Measurements from ENCODE around the gene ALX3.

DNA sequence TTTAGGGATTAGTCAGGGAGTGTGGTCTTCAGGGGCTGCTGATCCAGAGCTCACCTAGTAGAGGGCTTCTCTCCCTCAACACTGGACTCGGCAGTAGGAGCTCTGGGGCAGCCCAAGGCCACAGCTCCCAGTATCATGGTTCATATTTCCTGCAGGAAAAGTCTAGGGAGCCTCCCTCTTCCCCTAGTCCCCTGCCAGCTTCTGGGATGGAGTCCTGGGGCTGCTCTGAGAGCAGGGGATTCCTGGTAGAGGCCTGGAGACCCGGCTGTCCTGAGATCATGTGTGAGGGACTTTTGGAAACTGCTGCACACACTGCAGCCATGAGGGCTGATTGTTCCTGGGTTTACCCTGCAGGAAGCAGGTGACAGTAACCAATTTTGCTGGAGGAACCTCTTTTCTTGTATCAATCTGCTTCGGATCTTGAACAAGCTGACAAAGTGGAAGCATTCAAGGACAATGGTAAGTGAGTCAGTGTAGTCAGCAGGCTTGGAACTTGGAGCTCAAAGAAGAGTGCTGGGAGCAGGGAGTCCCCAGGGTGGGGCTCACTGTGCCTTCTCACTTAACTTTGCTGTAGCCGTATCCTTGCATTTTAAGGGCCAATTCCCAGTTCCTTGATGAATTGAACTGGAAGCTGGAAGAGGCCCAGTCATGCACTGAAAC is 19.7 kb downstream of the ALX3 start:
- TF ChIP-seq, protein P1, sequence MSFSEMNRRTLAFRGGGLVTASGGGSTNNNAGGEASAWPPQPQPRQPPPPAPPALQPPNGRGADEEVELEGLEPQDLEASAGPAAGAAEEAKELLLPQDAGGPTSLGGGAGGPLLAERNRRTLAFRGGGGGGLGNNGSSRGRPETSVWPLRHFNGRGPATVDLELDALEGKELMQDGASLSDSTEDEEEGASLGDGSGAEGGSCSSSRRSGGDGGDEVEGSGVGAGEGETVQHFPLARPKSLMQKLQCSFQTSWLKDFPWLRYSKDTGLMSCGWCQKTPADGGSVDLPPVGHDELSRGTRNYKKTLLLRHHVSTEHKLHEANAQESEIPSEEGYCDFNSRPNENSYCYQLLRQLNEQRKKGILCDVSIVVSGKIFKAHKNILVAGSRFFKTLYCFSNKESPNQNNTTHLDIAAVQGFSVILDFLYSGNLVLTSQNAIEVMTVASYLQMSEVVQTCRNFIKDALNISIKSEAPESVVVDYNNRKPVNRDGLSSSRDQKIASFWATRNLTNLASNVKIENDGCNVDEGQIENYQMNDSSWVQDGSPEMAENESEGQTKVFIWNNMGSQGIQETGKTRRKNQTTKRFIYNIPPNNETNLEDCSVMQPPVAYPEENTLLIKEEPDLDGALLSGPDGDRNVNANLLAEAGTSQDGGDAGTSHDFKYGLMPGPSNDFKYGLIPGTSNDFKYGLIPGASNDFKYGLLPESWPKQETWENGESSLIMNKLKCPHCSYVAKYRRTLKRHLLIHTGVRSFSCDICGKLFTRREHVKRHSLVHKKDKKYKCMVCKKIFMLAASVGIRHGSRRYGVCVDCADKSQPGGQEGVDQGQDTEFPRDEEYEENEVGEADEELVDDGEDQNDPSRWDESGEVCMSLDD (tag by site-specific recombination; IDR thresholded peaks at IDR 0.05), result no peak
- TF ChIP-seq, protein P2, sequence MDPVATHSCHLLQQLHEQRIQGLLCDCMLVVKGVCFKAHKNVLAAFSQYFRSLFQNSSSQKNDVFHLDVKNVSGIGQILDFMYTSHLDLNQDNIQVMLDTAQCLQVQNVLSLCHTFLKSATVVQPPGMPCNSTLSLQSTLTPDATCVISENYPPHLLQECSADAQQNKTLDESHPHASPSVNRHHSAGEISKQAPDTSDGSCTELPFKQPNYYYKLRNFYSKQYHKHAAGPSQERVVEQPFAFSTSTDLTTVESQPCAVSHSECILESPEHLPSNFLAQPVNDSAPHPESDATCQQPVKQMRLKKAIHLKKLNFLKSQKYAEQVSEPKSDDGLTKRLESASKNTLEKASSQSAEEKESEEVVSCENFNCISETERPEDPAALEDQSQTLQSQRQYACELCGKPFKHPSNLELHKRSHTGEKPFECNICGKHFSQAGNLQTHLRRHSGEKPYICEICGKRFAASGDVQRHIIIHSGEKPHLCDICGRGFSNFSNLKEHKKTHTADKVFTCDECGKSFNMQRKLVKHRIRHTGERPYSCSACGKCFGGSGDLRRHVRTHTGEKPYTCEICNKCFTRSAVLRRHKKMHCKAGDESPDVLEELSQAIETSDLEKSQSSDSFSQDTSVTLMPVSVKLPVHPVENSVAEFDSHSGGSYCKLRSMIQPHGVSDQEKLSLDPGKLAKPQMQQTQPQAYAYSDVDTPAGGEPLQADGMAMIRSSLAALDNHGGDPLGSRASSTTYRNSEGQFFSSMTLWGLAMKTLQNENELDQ (tag by site-specific recombination; IDR thresholded peaks at IDR 0.05; ENCODE audit: low read depth), result no peak
- TF ChIP-seq, protein P3, sequence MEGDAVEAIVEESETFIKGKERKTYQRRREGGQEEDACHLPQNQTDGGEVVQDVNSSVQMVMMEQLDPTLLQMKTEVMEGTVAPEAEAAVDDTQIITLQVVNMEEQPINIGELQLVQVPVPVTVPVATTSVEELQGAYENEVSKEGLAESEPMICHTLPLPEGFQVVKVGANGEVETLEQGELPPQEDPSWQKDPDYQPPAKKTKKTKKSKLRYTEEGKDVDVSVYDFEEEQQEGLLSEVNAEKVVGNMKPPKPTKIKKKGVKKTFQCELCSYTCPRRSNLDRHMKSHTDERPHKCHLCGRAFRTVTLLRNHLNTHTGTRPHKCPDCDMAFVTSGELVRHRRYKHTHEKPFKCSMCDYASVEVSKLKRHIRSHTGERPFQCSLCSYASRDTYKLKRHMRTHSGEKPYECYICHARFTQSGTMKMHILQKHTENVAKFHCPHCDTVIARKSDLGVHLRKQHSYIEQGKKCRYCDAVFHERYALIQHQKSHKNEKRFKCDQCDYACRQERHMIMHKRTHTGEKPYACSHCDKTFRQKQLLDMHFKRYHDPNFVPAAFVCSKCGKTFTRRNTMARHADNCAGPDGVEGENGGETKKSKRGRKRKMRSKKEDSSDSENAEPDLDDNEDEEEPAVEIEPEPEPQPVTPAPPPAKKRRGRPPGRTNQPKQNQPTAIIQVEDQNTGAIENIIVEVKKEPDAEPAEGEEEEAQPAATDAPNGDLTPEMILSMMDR (tag by site-specific recombination; IDR thresholded peaks at IDR 0.05), result no peak
- TF ChIP-seq, protein P4, sequence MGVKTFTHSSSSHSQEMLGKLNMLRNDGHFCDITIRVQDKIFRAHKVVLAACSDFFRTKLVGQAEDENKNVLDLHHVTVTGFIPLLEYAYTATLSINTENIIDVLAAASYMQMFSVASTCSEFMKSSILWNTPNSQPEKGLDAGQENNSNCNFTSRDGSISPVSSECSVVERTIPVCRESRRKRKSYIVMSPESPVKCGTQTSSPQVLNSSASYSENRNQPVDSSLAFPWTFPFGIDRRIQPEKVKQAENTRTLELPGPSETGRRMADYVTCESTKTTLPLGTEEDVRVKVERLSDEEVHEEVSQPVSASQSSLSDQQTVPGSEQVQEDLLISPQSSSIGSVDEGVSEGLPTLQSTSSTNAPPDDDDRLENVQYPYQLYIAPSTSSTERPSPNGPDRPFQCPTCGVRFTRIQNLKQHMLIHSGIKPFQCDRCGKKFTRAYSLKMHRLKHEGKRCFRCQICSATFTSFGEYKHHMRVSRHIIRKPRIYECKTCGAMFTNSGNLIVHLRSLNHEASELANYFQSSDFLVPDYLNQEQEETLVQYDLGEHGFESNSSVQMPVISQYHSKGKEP (tag by site-specific recombination; IDR thresholded peaks at IDR 0.05), result no peak
- TF ChIP-seq ZXDB (tag by site-specific recombination; IDR thresholded peaks at IDR 0.05) (no peak), ZNF658 (tag by site-specific recombination; IDR thresholded peaks at IDR 0.05) (no peak), ZNF768 (tag by site-specific recombination; IDR thresholded peaks at IDR 0.05) (no peak), IKZF3 (tag by site-specific recombination; IDR thresholded peaks at IDR 0.05) (no peak), ZBTB8A (tag by site-specific recombination; IDR thresholded peaks at IDR 0.05) (no peak), ZNF335 (tag by site-specific recombination; conservative IDR thresholded peaks at IDR 0.05) (no peak)
- TF ChIP-seq, protein P5, sequence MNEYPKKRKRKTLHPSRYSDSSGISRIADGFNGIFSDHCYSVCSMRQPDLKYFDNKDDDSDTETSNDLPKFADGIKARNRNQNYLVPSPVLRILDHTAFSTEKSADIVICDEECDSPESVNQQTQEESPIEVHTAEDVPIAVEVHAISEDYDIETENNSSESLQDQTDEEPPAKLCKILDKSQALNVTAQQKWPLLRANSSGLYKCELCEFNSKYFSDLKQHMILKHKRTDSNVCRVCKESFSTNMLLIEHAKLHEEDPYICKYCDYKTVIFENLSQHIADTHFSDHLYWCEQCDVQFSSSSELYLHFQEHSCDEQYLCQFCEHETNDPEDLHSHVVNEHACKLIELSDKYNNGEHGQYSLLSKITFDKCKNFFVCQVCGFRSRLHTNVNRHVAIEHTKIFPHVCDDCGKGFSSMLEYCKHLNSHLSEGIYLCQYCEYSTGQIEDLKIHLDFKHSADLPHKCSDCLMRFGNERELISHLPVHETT (tag by site-specific recombination; IDR thresholded peaks at IDR 0.05), result no peak
